Inferior parietal cortex (tissue), 1 donor: ENCODE results near the gene RACGAP1.

ENCODE experiments used
- DNase-seq: peaks from one replicate; pipeline ENCODE4 v3.0.0-alpha.2; 2016; ENCODE audit errors: extremely low spot score

Gene RACGAP1

DNA sequence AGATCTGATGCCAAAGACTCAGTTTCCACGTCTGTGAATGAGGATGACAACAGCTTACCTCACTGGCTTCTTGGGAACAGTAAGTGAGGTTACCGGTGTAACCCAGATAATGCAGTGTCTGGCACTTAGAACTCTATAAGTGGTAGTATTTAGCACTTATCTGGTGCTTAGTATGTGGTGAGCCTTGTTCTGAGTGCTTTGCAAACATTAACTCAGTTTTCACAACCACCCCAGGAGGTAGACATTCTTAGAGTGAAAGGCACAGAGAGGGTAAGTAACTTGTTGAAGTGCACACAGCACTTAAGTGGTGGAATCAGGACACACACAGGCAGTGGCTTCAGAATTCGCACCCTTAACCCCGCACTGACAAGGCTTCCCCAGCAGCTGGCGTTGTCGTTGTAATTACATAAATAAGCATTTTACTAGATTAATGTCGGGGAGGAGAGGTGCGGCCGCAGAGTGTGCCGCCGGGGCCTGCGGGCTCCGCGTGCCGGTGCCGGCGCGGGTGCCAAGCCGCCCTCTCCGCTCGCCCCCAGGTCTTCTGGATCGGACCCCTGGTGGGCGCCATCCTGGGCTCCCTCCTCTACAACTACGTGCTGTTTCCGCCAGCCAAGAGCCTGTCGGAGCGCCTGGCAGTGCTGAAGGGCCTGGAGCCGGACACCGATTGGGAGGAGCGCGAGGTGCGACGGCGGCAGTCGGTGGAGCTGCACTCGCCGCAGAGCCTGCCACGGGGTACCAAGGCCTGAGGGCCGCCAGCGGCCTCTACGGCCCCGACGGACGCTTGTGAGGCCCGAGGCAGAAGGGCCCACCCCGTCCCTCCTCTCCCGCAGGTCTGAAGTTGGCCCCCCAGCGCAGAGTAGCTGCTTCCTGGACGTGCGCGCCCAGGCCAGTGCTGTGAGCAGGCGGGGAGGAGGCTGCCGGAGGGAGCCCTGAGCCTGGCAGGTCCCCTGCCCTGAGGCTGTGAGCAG, 70.1 kb downstream of the RACGAP1 start:
- DNase-seq: no peak

DNA sequence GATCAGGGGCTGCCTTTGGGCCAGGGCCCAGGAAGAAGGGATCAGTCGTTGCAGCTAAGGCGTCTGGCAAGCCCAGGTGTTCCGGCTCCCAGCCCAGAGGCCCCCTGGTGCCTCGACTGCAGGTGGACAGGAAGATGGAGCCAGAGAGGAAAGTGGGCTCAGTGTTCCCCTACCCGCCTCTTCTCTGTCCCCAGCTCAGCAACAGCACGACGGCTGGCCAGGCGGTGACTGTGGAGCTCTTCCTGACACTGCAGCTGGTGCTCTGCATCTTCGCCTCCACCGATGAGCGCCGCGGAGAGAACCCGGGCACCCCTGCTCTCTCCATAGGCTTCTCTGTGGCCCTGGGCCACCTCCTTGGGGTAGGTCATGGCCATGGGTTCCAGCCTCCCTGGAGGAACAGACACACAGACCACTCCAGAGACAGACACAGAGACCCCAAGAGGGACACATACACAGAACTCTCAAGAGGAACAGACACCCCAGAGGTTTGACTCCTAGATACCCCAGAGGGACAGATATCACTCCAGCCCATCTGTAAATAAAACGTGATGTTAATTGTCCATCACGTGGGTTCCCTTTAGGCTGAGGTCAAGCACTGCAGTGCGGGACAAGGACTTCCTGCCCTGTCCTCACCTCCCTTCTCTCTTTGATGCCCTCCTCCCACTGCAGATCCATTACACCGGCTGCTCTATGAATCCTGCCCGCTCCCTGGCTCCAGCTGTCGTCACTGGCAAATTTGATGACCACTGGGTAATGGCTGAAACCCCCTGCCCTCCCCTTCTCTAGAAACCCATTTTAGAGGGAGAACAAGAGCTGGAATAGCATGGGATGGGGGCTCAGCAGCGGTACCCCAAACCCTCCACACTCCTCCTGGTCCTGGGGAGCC, 71.1 kb downstream of the RACGAP1 start:
- no peak for DNase-seq

GRCh38 chr12:49953151-49953550, 72.1 kb downstream of the RACGAP1 start:
- DNase-seq: no peak

- no peak for DNase-seq
These were observed 72.8 kb downstream of the RACGAP1 start for GRCh38 chr12:49952391-49953055.

DNA sequence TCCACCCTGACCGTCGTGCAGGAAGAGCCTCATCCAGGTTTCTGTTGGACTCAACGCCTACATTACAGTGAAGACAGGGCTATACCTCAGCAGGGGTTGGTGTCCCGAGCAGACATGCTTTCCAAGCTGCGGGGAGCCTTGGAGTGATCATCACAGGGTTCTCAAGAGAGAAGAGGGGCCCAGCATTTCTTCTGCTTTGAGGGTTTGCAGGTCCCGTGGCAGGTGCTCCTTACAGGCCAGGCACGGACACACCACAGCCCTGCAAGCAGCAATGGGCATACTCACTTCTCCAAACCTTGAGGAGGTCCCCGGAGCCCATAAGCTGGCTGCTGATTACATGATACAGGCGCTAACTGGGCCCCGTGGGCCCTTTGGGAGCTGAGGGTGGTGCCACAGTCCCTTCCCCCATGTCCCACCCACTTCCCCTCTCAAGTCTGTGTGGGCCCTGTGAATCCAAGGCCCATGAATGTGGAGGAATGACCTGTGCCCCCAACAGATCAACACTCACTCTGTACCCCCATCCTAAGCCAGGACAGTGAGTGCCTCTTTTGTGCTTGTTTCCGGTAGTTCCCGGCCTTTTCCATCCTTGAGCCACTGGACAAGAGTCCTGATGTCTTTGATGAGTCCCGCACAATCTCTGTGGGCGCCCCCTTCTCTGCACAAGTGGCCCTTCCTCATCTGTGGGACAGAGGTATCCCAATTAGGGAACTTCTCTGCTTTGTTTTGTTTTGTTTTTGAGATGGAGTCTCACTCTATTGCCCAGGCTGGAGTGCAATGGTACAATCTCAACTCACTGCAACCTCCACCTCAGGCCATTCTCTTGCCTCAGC, 73.7 kb downstream of the RACGAP1 start:
- DNase-seq: no peak

- no peak for DNase-seq
These were observed 74.7 kb downstream of the RACGAP1 start, which contains the start of gene AQP2 for GRCh38 chr12:49950273-49951251. AQP2 (plus strand) TSS chr12:49950737; CDS start chr12:49950831, 94 bp downstream.

GRCh38 chr12:49949866-49950265, 75.4 kb downstream of the RACGAP1 start:
- no peak for DNase-seq

DNA sequence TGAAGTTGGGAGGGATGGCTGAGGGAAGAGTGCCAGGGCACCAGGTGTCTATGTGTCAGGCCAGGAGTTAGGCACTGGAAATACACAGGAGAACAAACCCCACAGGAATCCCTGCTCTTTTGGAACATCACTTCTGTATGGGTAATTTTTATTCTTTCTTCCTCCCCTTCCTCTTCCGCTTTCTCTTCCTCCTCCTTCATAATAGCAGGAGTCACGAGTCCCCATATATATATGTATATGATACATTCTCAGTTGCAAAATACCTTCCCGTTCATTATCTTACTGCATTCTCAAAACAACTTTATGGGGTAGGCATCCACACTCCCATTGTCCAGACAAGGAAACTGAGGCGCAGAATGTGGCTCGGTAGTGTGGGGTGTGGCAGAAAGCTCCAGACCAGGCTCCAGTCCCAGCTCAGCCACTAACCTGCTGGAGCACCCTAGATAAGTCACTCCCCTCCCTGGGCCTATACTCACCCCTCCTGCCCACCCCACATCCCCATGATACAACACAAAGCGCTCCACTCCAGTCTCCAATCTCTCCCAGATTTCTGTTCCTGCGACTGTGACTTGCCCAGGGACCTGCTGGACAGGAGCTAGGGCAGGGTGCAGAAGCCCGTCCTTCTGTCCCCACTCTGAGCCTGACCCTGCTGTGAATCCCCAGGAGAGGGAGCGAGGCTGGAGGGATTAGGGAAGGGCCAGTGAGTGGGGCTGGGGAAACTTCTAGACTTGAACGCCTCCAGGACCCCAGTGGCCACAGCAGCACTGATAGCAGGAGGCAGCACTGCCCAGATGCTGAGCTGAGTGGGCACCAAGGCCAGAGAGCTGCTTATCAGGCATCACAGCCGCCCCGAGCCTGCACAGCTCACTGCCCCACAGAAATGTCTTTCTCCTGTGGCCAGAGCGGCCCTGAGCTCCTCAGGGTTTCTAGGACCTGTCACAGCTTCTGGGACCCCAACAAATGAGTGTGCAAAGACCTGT, 76.1 kb downstream of the RACGAP1 start:
- DNase-seq: no peak

- no peak for DNase-seq
These were observed 77.6 kb downstream of the RACGAP1 start for GRCh38 chr12:49947593-49948226.

- no peak for DNase-seq
These were observed 78.8 kb downstream of the RACGAP1 start for GRCh38 chr12:49946497-49946896.

DNA sequence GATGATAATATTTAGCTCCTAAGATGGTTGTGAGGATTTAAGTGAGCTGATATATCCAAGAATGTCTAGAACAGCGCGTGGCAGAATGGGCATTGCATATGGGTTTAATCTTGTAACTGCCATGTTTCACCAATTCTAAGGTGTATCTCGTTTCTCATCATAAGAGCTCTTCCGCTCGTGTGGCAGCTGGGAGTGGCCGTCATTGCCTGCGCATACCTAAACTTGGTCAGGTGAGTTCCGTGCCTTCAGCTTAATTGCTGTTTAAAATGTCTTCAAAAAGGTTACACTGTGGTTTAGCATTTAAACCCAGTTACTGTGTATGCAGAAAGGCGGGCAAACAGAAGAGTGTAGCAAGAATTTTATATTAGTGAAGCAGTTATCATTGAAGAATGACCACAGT, 79.2 kb downstream of the RACGAP1 start:
- no peak for DNase-seq

- peak; percentile 76 for DNase-seq
These were observed 79.8 kb downstream of the RACGAP1 start for GRCh38 chr12:49945394-49946080.

- no peak for DNase-seq
These were observed 80.6 kb downstream of the RACGAP1 start for GRCh38 chr12:49944718-49945117.

DNA sequence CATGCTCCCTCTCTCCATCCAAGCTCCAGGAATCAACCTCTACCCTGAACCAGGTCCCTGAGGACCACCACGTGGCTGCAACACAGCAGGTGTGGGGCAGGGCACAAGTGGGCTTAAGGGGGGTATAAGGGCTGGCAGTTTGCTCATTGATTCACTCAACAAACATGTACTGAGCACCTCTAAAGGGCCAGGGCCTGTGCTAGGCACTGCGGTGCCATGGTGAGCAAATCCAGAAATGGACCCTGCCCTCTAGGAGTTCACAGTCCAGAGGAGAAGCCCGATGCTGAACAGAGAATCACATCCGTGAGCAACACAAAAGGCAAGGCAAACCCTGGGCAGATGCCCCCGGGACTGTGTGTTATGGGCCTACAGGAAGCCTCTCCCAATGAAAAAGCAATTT, 81.2 kb downstream of the RACGAP1 start:
- DNase-seq: no peak

GRCh38 chr12:49943625-49943960, 81.7 kb downstream of the RACGAP1 start:
- no peak for DNase-seq

GRCh38 chr12:49942921-49943624, 82.2 kb downstream of the RACGAP1 start:
- no peak for DNase-seq

DNA sequence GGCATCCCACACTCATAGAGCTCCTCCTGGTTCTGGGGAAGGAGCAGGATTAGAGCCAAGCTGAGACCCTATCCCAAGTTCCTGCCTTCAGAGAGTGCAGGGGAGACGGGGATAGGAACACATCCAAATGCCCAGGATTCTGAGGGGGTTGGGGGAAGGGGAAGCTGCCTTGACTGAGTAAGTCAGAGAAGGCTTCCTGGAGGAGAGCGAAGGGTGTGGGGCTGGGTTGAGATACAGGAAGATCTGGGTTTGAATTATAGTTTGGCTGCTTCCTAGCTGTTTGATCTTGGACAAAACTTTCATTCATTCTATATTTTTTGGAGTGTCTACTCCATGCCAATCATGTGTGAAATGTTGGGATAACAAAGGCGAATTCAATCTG, 82.8 kb downstream of the RACGAP1 start:
- no peak for DNase-seq
